DND-41 (cell line): Measurements from ENCODE around the gene OR11A1.

ENCODE experiments used
- CTCF ChIP-seq: IDR thresholded peaks from 2 replicates; pipeline ENCODE4 v1.5.1; 2012; ENCODE audit warnings: borderline replicate concordance, low read length, moderate library complexity, mild to moderate bottlenecking; ENCODE audit not compliant: poor library complexity, severe bottlenecking; ENCODE audit errors: extremely low read depth
- EZH2 ChIP-seq: IDR thresholded peaks from 3 replicates; pipeline ENCODE4 v1.6.1; 2012; ENCODE audit warnings: borderline replicate concordance, low read depth, mild to moderate bottlenecking, moderate library complexity, low read length, inconsistent platforms; ENCODE audit not compliant: severe bottlenecking

DNA sequence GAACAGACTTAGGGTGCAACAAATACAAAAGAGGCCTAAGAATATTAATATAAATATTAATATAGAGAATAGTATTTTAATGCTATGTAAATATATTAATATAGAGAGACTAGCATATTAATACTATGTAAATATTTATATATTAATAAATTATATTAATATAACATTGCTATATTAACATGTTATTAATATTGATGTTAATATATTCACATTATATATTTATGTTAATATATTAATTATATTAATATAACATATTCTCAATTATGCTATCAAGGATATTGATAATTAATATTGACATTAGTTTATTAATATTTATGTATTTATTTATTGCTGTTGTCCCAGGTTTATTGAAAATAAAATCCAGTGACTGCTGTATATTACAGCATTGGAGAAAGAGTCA, 32.0 kb upstream of the OR11A1 start:
- TF ChIP-seq CTCF (no peak), EZH2 (no peak)
